Activated naive CD4-positive, alpha-beta T cell treated with anti-CD3 and anti-CD28 coated beads, Interleukin-2, amount 50 U/mL, for 72 hours (primary cell): ENCODE data around the gene VCAM1. TPM values are rescaled to one million over a fixed set of nuclear protein-coding genes. Genes with fewer than 3 reads are reported as not detected.
"Not testable (repeated sequence)": the region's sequence is repeated elsewhere in the genome, so short reads cannot be mapped to it uniquely, and the experiment has no call there.

Experiments
- ATAC-seq, 2 donors: fragments of 150-1000 bp; cut with Tn5 transposase; 2 replicates each; pipeline ENCODE4 v1.10.0; 2021; ENCODE audit warnings: mild to moderate bottlenecking in 2 of 2, moderate library complexity in 2 of 2
- DNase-seq, 2 donors: peaks; one replicate each; pipeline ENCODE4 v3.0.0; 2021 to 2022; ENCODE audit warnings: low spot score in 2 of 2
- H3K27ac Mint-ChIP-seq, 2 donors: one replicate each; pipeline ENCODE4 v1.8.0; 2022; ENCODE audit warnings: mild to moderate bottlenecking in 2 of 2, mixed read lengths in 2 of 2
- H3K36me3 Mint-ChIP-seq, 2 donors: one replicate each; pipeline ENCODE4 v1.8.0; 2022; ENCODE audit warnings: mixed read lengths in 2 of 2
- H3K9me3 Mint-ChIP-seq, 2 donors: one replicate each; pipeline ENCODE4 v1.8.0; 2022; ENCODE audit warnings: mixed read lengths in 2 of 2
- total RNA-seq, 2 donors: library from RNA; stranded (reverse); gene quantifications; one replicate each; pipeline ENCODE4 v1.2.3, GENCODE V29; 2022

VCAM1 gene
- total RNA-seq, 2 donors from 2014 or later = 0.36 TPM; not detected in 1

DNA sequence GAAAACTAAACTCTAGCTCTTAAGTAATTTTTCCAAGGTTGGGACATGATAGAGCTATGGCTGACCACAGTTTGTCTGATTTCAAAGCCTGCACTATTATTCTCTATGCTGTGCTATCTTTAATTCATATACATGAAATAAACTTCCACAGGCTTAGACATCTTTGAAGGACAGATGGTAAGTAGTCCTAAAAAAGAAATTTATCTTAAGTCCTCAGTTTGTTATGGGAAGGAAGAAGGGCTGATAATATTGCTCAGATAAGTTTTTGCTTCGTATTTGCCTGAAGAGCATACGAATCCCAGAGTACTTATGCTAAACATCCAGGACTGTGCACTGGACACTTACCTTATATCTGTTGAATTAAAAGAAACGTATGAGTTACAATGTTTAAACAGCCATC lies 39.6 kb downstream of the VCAM1 start:
- DNase-seq (no peak), ATAC-seq (no peak)
- no peaks in the 10 kb centered on the region for H3K9me3 Mint-ChIP-seq
- H3K27ac Mint-ChIP-seq = no peak overlapping the region
- H3K36me3 Mint-ChIP-seq = no peaks in the 10 kb centered on the region

GRCh38 chr1:100760511-100760910 lies 41.0 kb downstream of the VCAM1 start:
- ATAC-seq = no peak
- H3K9me3 Mint-ChIP-seq = no peaks in the 10 kb centered on the region
- DNase-seq = no peak

DNA sequence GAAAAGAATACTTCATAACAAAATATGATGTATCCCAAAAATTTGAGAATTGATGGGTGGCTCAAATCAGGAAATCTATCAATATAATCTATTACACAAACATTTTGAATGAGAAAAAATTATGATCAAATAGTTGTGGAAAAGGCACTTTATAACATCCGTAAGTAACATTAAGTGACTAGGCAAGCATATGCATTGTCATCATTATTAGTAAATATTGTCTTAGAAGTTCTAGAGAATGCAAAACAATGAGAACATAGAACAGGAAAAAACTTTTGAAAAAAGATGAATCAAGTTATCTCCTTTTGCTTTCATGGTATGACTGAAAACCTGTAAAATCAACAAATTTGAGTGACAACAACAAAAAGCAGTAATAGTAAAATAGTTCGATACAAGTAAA lies 42.9 kb downstream of the VCAM1 start:
- ATAC-seq = no peak
- Mint-ChIP-seq H3K27ac (no peak overlapping the region), H3K36me3 (no peaks in the 10 kb centered on the region), H3K9me3 (no peaks in the 10 kb centered on the region)
- no peak for DNase-seq

More at GRCh38 chr1:100760511-100760910, 41.0 kb downstream of the VCAM1 start:
- H3K36me3 Mint-ChIP-seq = no peaks in the 10 kb centered on the region
- no peak overlapping the region for H3K27ac Mint-ChIP-seq

DNA sequence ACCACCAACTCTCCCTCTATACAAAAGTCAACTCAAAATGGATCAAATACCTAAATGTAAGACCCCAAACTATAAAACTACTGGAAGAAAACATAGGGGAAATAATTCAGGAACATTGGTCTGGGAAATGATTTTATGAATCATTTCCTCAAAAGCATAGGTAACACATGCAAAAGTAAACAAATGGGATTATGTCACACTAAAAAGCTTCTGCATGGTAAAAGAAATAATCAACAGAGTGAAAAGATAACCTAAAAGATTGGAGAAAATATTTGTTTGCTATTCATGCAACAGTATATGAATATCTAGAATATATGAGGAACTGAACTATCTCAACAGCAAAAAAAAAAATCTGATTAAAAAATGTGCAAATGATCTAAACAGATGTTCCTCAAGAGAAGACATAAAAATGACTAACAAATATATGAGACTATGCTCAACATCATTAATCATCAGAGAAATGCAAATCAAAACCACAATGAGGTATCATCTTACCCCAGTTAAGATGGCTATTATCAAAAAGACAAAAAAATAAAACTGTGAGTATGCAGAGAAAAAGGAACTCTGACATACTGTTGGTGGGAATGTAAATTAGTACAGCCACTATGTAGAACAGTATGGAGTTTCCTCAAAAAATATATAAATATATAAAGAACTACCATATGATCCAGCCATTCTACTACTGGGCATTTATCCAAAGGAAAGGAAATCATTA lies 47.8 kb downstream of the VCAM1 start:
- DNase-seq = no peak
- no peak for ATAC-seq
- H3K36me3 Mint-ChIP-seq = no peaks in the 10 kb centered on the region
- H3K27ac Mint-ChIP-seq = no peak overlapping the region
- H3K9me3 Mint-ChIP-seq = no peaks in the 10 kb centered on the region

DNA sequence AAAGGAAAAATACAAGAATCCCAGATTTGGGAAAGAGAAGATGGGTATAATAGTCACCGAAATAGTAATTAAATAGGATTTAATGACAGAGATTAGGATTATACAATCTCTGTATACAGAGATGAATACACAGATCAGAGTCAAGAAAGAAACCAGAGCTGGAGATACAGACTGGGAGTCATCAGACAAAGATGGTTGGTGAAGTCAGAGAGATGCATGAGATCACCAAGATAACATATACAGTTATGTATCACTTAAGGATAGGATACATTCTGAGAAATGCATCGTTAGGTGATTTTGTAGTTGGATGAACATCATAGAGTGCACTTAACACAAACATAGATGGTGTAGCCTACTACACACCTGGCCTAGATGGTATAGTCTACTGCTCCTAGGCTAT lies 49.8 kb downstream of the VCAM1 start:
- Mint-ChIP-seq H3K27ac (no peak overlapping the region), H3K9me3 (no peaks in the 10 kb centered on the region), H3K36me3 (no peaks in the 10 kb centered on the region)
- ATAC-seq (no peak), DNase-seq (no peak)

DNA sequence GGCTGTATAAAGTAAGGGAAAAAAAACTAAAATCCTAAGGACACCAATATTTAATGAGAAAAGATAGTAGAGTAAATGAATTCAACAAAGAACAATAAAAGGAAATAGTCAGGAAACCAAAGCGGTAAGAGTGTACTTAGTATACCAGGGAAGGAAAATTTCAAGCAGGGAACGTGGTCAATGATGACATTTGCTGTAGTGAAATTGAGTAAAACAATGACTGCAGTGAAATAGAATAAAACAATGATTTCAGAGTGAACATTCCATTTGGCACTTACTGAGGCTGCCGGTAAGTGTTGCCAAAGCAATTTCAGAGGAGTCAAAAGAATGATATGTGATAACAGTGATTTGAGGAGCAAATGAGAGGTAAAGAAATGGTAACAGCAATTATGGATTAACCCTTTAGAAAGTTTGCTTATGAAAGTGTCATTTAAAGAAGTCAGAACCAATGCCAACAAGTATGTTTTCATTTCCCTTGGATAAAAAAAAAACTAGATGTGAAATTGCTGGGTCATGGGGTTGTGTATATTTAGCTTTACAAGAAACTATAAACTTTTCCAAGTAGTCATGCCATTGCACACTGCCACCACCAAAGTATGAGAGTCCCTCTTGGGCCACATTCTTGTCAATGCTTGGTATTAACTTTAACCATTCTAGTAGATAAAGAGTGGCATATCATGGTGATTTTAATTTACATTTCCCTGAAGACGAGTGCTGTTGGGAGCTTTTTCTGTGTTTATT lies 50.5 kb downstream of the VCAM1 start:
- H3K36me3 Mint-ChIP-seq = no peaks in the 10 kb centered on the region
- DNase-seq = no peak
- no peak overlapping the region for H3K27ac Mint-ChIP-seq
- ATAC-seq = no peak
- H3K9me3 Mint-ChIP-seq = no peaks in the 10 kb centered on the region

GRCh38 chr1:100773444-100773843 lies 53.9 kb downstream of the VCAM1 start:
- Mint-ChIP-seq H3K27ac (no peak overlapping the region), H3K9me3 (no peaks in the 10 kb centered on the region), H3K36me3 (no peaks in the 10 kb centered on the region)
- DNase-seq (no peak), ATAC-seq (no peak)

GRCh38 chr1:100774370-100774769 lies 54.8 kb downstream of the VCAM1 start:
- no peak for ATAC-seq
- H3K9me3 Mint-ChIP-seq = no peaks in the 10 kb centered on the region
- no peak for DNase-seq
- no peak overlapping the region for H3K27ac Mint-ChIP-seq
- no peaks in the 10 kb centered on the region for H3K36me3 Mint-ChIP-seq

GRCh38 chr1:100775483-100775882 lies 55.9 kb downstream of the VCAM1 start:
- Mint-ChIP-seq H3K9me3 (no peaks in the 10 kb centered on the region), H3K27ac (no peak overlapping the region), H3K36me3 (no peaks in the 10 kb centered on the region)
- ATAC-seq (no peak), DNase-seq (no peak)

DNA sequence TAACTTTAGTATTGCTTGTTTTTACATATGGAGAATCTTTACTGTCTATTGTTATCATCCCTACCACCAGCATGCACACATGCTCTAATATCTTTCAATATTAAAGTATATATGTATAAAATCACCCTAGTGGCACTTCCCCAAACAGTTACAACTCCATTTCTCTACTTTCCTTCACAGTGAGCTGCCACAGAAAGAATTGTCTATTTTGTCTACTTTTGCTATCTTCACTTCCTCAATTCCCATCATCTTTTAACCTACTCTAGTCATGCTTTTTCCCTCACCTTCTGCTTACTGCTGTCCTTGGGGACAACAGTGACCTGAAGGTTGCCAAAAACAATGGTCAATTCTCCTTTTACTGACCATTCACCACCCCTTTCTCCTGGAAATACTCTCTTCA lies 59.2 kb downstream of the VCAM1 start:
- Mint-ChIP-seq H3K27ac (no peak overlapping the region), H3K9me3 (peaks cover 11 to 12% of the 10 kb centered on the region in 2 donors), H3K36me3 (peaks cover 6 to 12% of the 10 kb centered on the region in 2 donors)
- ATAC-seq (no peak), DNase-seq (no peak)

DNA sequence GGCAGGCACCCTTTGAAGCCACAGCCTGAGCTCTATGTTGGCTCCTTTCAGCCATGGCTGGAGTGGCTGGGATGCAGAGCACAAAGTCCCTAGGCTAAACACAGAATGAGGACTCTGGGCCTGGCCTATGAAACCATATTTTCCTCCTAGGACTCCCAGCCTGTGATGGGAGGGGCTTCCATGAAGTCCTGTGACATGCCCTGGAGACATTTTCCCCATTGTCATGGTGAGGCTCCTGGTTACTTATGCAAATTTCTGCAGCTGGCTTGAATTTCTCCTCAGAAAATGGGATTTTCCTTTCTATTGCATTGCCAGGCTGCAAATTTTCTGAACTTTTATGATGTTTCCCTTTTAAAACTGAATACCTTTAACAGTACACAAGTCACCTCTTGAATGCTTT lies 61.3 kb downstream of the VCAM1 start:
- Mint-ChIP-seq H3K36me3 (peaks cover 6 to 12% of the 10 kb centered on the region in 2 donors), H3K27ac (no peak overlapping the region), H3K9me3 (peaks cover 11 to 12% of the 10 kb centered on the region in 2 donors)
- ATAC-seq (no peak), DNase-seq (no peak)

DNA sequence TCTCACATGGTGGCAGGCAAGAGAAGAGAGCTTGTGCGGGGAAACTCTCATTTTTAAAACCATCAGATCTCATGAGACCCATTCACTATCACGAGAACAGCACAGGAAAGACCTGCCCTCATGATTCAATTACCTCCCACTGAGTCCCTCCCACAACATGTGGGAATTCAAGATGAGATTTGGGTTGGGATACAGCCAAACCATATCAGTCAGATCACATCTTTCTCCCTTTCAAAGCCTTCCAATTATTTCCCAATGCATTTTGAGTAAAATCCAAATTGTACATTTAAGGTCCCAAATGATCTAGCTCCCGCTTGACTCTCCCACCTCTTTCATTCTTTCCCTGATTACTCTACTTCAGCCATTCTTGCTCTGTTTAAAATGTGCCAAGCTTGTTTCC lies 62.2 kb downstream of the VCAM1 start:
- ATAC-seq, DNase-seq, H3K27ac Mint-ChIP-seq: not testable (repeated sequence)
- Mint-ChIP-seq H3K36me3 (peaks cover 6 to 12% of the 10 kb centered on the region in 2 donors), H3K9me3 (peaks cover 11 to 12% of the 10 kb centered on the region in 2 donors)

- Mint-ChIP-seq H3K36me3 (peaks cover 6 to 12% of the 10 kb centered on the region in 2 donors), H3K9me3 (peaks cover 11 to 12% of the 10 kb centered on the region in 2 donors), H3K27ac (no peak overlapping the region)
- no peak for ATAC-seq
- DNase-seq = no peak
Measured at GRCh38 chr1:100782473-100783039, 63.0 kb downstream of the VCAM1 start.

GRCh38 chr1:100785470-100786052 lies 66.0 kb downstream of the VCAM1 start:
- ATAC-seq = no peak
- no peak for DNase-seq
- H3K27ac Mint-ChIP-seq = no peak overlapping the region
- H3K9me3 Mint-ChIP-seq = peaks cover 11 to 12% of the 10 kb centered on the region in 2 donors
- peaks cover 6 to 12% of the 10 kb centered on the region in 2 donors for H3K36me3 Mint-ChIP-seq

DNA sequence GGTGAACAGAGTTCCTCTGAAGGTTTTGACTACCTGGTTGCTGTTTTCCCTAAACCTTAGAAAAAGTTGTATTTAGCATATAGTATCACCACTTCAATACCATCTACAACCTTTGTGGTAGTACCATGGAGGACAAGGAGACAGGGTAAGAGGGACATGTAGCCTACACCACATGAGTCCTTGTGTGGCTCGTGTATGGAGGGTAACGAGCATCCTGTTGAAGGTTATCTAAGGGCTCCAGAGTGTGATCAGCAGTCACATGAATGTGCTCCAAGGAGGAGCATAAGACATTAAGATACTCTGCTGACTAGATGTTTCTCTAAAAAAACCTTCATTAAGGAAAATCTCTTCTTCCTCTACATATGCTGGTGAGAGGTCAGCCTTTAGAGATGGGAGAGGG lies 67.3 kb downstream of the VCAM1 start:
- Mint-ChIP-seq H3K9me3 (peaks cover 4 to 7% of the 10 kb centered on the region in 2 donors), H3K36me3 (peaks cover 4 to 7% of the 10 kb centered on the region in 2 donors), H3K27ac (no peak overlapping the region)
- no peak for ATAC-seq
- no peak for DNase-seq
